ENCODE measurements around the gene ENO4. TPM values are rescaled to one million over a fixed set of nuclear protein-coding genes. Genes with fewer than 3 reads are reported as not detected.

The ENO4 gene
- total RNA-seq, 2 donors from 2014 or later: not detected

GRCh38 chr10:116888380-116889055 is 39.2 kb downstream of the ENO4 start:
- Mint-ChIP-seq H3K27me3 (peaks cover 45% of the 10 kb centered on the region), H3K4me3 (no peak overlapping the region), H3K36me3 (ENCODE audit: low read depth) (no peaks in the 10 kb centered on the region), H3K27ac (no peak overlapping the region), H3K4me1 (peaks cover 3% of the 10 kb centered on the region)
- no peaks in the 10 kb centered on the region for H3K9me3 ChIP-seq (ENCODE audit: control insufficient read depth, low read length, poor library complexity, severe bottlenecking)
- DNase-seq (no peak), ATAC-seq (no peak)

- H3K36me3 Mint-ChIP-seq (ENCODE audit: low read depth): no peaks in the 10 kb centered on the region
- DNase-seq (no peak), ATAC-seq (no peak)
- H3K27ac Mint-ChIP-seq: no peak overlapping the region
- H3K4me1 Mint-ChIP-seq: peaks cover 3% of the 10 kb centered on the region
- no peak overlapping the region for H3K4me3 Mint-ChIP-seq
- H3K9me3 ChIP-seq (ENCODE audit: control insufficient read depth, low read length, poor library complexity, severe bottlenecking): no peaks in the 10 kb centered on the region
- peaks cover 47% of the 10 kb centered on the region for H3K27me3 Mint-ChIP-seq
Observed at GRCh38 chr10:116889066-116889465, 39.8 kb downstream of the ENO4 start.

DNA sequence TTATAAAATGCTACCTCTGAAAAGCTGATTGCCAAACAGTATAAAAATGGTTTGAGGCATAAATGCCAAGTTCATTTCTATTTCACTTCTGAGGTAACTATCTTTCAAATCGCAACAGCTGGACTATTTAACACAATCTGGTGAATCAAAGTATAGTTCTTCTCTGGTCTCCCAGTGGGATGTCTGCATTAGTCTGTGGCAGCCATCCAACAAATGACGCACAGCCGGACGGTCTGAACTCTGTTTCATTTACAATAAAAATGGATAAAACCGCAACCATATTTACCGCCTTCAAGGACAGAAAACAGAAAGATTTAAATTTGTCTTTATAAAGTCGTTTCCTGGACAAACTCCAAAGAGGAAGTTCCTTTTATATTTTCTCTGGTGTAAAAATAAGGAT is 41.9 kb downstream of the ENO4 start:
- Mint-ChIP-seq H3K36me3 (ENCODE audit: low read depth) (no peaks in the 10 kb centered on the region), H3K4me3 (no peak overlapping the region), H3K27ac (no peak overlapping the region), H3K27me3 (peaks cover 47% of the 10 kb centered on the region), H3K4me1 (peaks cover 3% of the 10 kb centered on the region)
- no peak for ATAC-seq
- no peaks in the 10 kb centered on the region for H3K9me3 ChIP-seq (ENCODE audit: control insufficient read depth, low read length, poor library complexity, severe bottlenecking)
- DNase-seq: no peak

DNA sequence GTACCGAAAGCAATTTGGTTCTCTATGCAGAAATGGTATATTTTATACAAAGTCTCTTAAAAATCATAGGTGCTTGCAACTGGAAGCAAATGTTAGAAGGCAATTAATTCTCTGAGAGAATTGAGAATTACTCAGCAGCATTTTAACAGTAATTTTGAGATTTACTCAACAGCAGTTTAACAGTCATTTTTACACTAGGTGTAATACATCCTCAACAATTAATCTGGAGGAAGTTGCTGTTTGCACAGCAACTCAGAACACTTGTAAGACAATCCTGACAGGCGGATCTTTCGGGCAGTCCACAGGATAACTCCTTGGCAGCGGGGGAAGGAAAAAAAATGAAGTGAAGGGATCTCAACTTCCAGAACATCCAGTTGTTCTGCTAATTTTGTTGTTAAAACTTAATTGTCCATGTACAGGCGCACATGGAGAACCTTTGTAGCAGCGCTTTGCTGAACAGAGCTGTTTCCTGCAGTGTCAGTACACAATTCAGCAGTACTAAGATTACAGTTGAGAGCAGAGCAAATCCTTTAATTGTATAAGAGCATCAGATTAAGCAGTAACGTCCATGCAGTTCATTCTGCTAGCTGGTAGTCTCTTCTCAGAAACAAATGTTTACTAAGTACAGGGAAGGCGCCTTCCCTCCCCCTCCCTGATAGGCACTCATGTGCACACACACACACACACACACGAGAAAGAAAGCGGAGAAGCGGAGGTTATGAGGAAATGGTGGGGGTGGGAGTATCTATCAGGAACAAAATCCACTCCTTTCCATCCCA is 43.8 kb downstream of the ENO4 start:
- DNase-seq: no peak
- ATAC-seq: no peak
- H3K4me1 Mint-ChIP-seq: peaks cover 3% of the 10 kb centered on the region
- H3K4me3 Mint-ChIP-seq: no peak overlapping the region
- H3K9me3 ChIP-seq (ENCODE audit: control insufficient read depth, low read length, poor library complexity, severe bottlenecking): no peaks in the 10 kb centered on the region
- no peaks in the 10 kb centered on the region for H3K36me3 Mint-ChIP-seq (ENCODE audit: low read depth)
- H3K27ac Mint-ChIP-seq: no peak overlapping the region
- peaks cover 35% of the 10 kb centered on the region for H3K27me3 Mint-ChIP-seq

DNA sequence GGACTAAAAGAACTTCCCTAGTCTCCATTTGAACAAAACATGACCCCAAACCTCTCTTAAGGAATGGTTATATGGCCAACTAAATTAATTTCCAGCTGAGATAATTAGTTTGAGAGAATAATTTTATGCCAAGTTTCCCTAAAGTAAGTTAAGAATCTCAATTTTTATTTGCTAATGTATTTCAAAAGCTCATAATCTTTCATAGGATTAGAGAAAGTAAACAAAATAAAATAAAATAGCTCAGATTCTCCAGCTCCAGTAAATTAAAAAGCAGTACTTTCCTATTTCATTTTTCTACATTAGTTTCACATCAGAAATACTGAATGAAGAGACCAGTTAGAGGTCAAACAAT is 44.4 kb downstream of the ENO4 start:
- H3K9me3 ChIP-seq (ENCODE audit: control insufficient read depth, low read length, poor library complexity, severe bottlenecking): no peaks in the 10 kb centered on the region
- DNase-seq: no peak
- Mint-ChIP-seq H3K27me3 (peaks cover 31% of the 10 kb centered on the region), H3K4me3 (no peak overlapping the region), H3K27ac (no peak overlapping the region), H3K36me3 (ENCODE audit: low read depth) (no peaks in the 10 kb centered on the region), H3K4me1 (peaks cover 3% of the 10 kb centered on the region)
- ATAC-seq: no peak

DNA sequence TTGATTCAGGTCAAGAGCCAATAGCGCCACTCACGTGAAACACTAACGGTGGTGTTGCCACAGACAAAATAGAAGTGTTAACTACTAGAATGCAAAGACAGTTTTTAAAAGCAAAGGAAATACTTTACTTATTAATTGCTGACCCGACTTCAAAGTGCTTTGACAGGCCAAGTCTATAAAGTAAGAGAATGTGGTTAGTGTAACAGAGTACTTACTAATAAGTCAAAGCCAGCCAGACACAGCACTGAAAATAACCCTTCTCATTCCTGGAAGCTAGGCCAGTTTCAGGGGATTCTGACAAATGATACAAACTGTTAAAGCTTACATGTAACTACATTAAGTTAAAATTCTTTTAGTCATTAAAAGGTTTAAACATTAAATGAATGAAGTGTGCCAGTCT is 50.3 kb downstream of the ENO4 start:
- ATAC-seq (no peak), DNase-seq (no peak)
- Mint-ChIP-seq H3K4me3 (no peak overlapping the region), H3K27ac (no peak overlapping the region), H3K4me1 (no peaks in the 10 kb centered on the region), H3K36me3 (ENCODE audit: low read depth) (no peaks in the 10 kb centered on the region), H3K27me3 (no peaks in the 10 kb centered on the region)
- H3K9me3 ChIP-seq (ENCODE audit: control insufficient read depth, low read length, poor library complexity, severe bottlenecking): no peaks in the 10 kb centered on the region

GRCh38 chr10:116905845-116906210 is 56.5 kb downstream of the ENO4 start:
- no peaks in the 10 kb centered on the region for H3K9me3 ChIP-seq (ENCODE audit: control insufficient read depth, low read length, poor library complexity, severe bottlenecking)
- ATAC-seq (no peak), DNase-seq (no peak)
- Mint-ChIP-seq H3K36me3 (ENCODE audit: low read depth) (no peaks in the 10 kb centered on the region), H3K4me1 (no peaks in the 10 kb centered on the region), H3K4me3 (no peak overlapping the region), H3K27ac (no peak overlapping the region), H3K27me3 (peaks cover 4% of the 10 kb centered on the region)

GRCh38 chr10:116907245-116907987 is 58.1 kb downstream of the ENO4 start:
- peaks cover 4% of the 10 kb centered on the region for H3K27me3 Mint-ChIP-seq
- H3K36me3 Mint-ChIP-seq (ENCODE audit: low read depth): no peaks in the 10 kb centered on the region
- no peaks in the 10 kb centered on the region for H3K9me3 ChIP-seq (ENCODE audit: control insufficient read depth, low read length, poor library complexity, severe bottlenecking)
- no peak for ATAC-seq
- no peak for DNase-seq
- no peak overlapping the region for H3K27ac Mint-ChIP-seq
- no peak overlapping the region for H3K4me3 Mint-ChIP-seq
- no peaks in the 10 kb centered on the region for H3K4me1 Mint-ChIP-seq

GRCh38 chr10:116909307-116909706 is 60.0 kb downstream of the ENO4 start:
- DNase-seq (no peak), ATAC-seq (no peak)
- Mint-ChIP-seq H3K4me3 (no peak overlapping the region), H3K4me1 (no peaks in the 10 kb centered on the region), H3K27ac (no peak overlapping the region), H3K36me3 (ENCODE audit: low read depth) (no peaks in the 10 kb centered on the region), H3K27me3 (peaks cover 4% of the 10 kb centered on the region)
- H3K9me3 ChIP-seq (ENCODE audit: control insufficient read depth, low read length, poor library complexity, severe bottlenecking): no peaks in the 10 kb centered on the region

DNA sequence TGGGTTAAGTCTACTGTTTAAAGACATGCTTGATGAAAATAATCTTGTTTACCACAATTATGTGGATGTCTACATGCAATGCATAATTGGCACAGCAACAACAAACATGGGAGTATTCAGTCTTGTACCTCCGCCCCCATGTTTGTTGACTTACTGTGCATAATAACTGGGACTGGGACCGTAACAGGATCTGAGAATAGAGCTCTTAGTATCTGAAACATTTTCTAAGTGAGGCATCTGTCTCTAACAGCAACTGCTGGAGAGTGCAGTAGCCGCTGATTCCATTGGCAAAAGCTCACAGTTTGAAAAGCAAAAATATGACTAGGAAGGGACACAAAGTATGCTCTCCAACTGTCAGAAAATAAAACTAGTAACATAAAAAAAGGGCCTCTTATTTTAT is 61.6 kb downstream of the ENO4 start:
- Mint-ChIP-seq H3K4me3 (no peak overlapping the region), H3K36me3 (ENCODE audit: low read depth) (no peaks in the 10 kb centered on the region), H3K27me3 (peaks cover 4% of the 10 kb centered on the region), H3K27ac (no peak overlapping the region), H3K4me1 (no peaks in the 10 kb centered on the region)
- DNase-seq (no peak), ATAC-seq (no peak)
- no peaks in the 10 kb centered on the region for H3K9me3 ChIP-seq (ENCODE audit: control insufficient read depth, low read length, poor library complexity, severe bottlenecking)

- Mint-ChIP-seq H3K36me3 (ENCODE audit: low read depth) (no peaks in the 10 kb centered on the region), H3K27me3 (peaks cover under 1% of the 10 kb centered on the region), H3K4me1 (no peaks in the 10 kb centered on the region), H3K4me3 (no peak overlapping the region), H3K27ac (no peak overlapping the region)
- no peaks in the 10 kb centered on the region for H3K9me3 ChIP-seq (ENCODE audit: control insufficient read depth, low read length, poor library complexity, severe bottlenecking)
- ATAC-seq: no peak
- no peak for DNase-seq
Observed at GRCh38 chr10:116912162-116912561, 62.9 kb downstream of the ENO4 start.

- Mint-ChIP-seq H3K27ac (no peak overlapping the region), H3K4me1 (no peaks in the 10 kb centered on the region), H3K4me3 (no peak overlapping the region), H3K36me3 (ENCODE audit: low read depth) (no peaks in the 10 kb centered on the region), H3K27me3 (no peaks in the 10 kb centered on the region)
- DNase-seq (no peak), ATAC-seq (no peak)
- no peaks in the 10 kb centered on the region for H3K9me3 ChIP-seq (ENCODE audit: control insufficient read depth, low read length, poor library complexity, severe bottlenecking)
Observed at GRCh38 chr10:116913695-116914094, 64.4 kb downstream of the ENO4 start.

GRCh38 chr10:116915340-116915739 is 66.0 kb downstream of the ENO4 start:
- no peak for ATAC-seq
- Mint-ChIP-seq H3K4me3 (no peak overlapping the region), H3K36me3 (ENCODE audit: low read depth) (no peaks in the 10 kb centered on the region), H3K27me3 (no peaks in the 10 kb centered on the region), H3K4me1 (peaks cover 1% of the 10 kb centered on the region), H3K27ac (no peak overlapping the region)
- H3K9me3 ChIP-seq (ENCODE audit: control insufficient read depth, low read length, poor library complexity, severe bottlenecking): no peaks in the 10 kb centered on the region
- DNase-seq: no peak

Measured in T-helper 17 cell (primary cell).